HUES48 (cell line): ENCODE measurements around the gene TSEN34.
"Not testable (repeated sequence)": the region's sequence is repeated elsewhere in the genome, so short reads cannot be mapped to it uniquely, and the experiment has no call there.

Experiments
- H3K27ac ChIP-seq: one replicate; pipeline ENCODE4 v1.7.0; 2013; ENCODE audit warnings: low read depth, low read length, inconsistent platforms
- H3K27me3 ChIP-seq: 2 replicates; pipeline ENCODE4 v1.6.1; 2013; ENCODE audit warnings: mild to moderate bottlenecking, low read length; ENCODE audit not compliant: control insufficient read depth, insufficient read depth
- H3K36me3 ChIP-seq: 2 replicates; pipeline ENCODE4 v1.6.1; 2013; ENCODE audit warnings: low read length; ENCODE audit not compliant: control insufficient read depth, insufficient read depth
- H3K4me1 ChIP-seq: 2 replicates; pipeline ENCODE4 v1.6.1; 2013; ENCODE audit warnings: mild to moderate bottlenecking, low read length; ENCODE audit not compliant: control insufficient read depth, insufficient read depth
- H3K4me3 ChIP-seq: 2 replicates; pipeline ENCODE4 v1.5.1; 2013; ENCODE audit warnings: mild to moderate bottlenecking, low read depth, low read length
- H3K9ac ChIP-seq: 2 replicates; pipeline ENCODE4 v1.6.1; 2013; ENCODE audit warnings: mild to moderate bottlenecking, low read depth, low read length, moderate library complexity
- H3K9me3 ChIP-seq: 2 replicates; pipeline ENCODE4 v1.6.1; 2013; ENCODE audit warnings: low read length; ENCODE audit not compliant: control insufficient read depth, insufficient read depth

Gene TSEN34

GRCh38 chr19:54214217-54214616 is 23.1 kb downstream of the TSEN34 start:
- H3K9me3 ChIP-seq, H3K4me3 ChIP-seq, H3K27ac ChIP-seq, H3K27me3 ChIP-seq, H3K36me3 ChIP-seq, H3K9ac ChIP-seq, H3K4me1 ChIP-seq: not testable (repeated sequence)

- H3K36me3 ChIP-seq, H3K27ac ChIP-seq, H3K4me1 ChIP-seq, H3K9me3 ChIP-seq, H3K9ac ChIP-seq, H3K27me3 ChIP-seq, H3K4me3 ChIP-seq: not testable (repeated sequence)
Measured at GRCh38 chr19:54214734-54215133, 23.6 kb downstream of the TSEN34 start.

- Histone ChIP-seq H3K27ac (no peak overlapping the region), H3K27me3 (no peaks in the 10 kb centered on the region), H3K4me1 (no peaks in the 10 kb centered on the region), H3K9me3 (peaks cover 2% of the 10 kb centered on the region; the same call in 1 of the 2 replicates), H3K9ac (no peak overlapping the region), H3K4me3 (no peak overlapping the region), H3K36me3 (no peaks in the 10 kb centered on the region)
Measured at GRCh38 chr19:54216869-54217268, 25.8 kb downstream of the TSEN34 start.

GRCh38 chr19:54217517-54218247 is 26.6 kb downstream of the TSEN34 start:
- H3K36me3 ChIP-seq, H3K4me1 ChIP-seq, H3K27ac ChIP-seq, H3K4me3 ChIP-seq, H3K9ac ChIP-seq, H3K27me3 ChIP-seq, H3K9me3 ChIP-seq: not testable (repeated sequence)

GRCh38 chr19:54218259-54218658 is 27.2 kb downstream of the TSEN34 start:
- H3K4me3 ChIP-seq = no peak overlapping the region

GRCh38 chr19:54218960-54219661 is 28.0 kb downstream of the TSEN34 start:
- H3K27me3 ChIP-seq = no peaks in the 10 kb centered on the region
- H3K4me3 ChIP-seq = no peak overlapping the region
- peaks cover 2% of the 10 kb centered on the region; the same call in 1 of the 2 replicates for H3K9me3 ChIP-seq
- H3K9ac ChIP-seq = no peak overlapping the region
- H3K27ac ChIP-seq = no peak overlapping the region
- H3K4me1 ChIP-seq = no peaks in the 10 kb centered on the region
- no peaks in the 10 kb centered on the region for H3K36me3 ChIP-seq

More at GRCh38 chr19:54218259-54218658, 27.2 kb downstream of the TSEN34 start:
- Histone ChIP-seq H3K27ac (no peak overlapping the region), H3K9ac (no peak overlapping the region), H3K4me1 (no peaks in the 10 kb centered on the region), H3K9me3 (peaks cover 2% of the 10 kb centered on the region; the same call in 1 of the 2 replicates), H3K27me3 (no peaks in the 10 kb centered on the region), H3K36me3 (no peaks in the 10 kb centered on the region)

- H3K9me3 ChIP-seq, H3K4me3 ChIP-seq, H3K36me3 ChIP-seq, H3K4me1 ChIP-seq, H3K27ac ChIP-seq, H3K9ac ChIP-seq, H3K27me3 ChIP-seq: not testable (repeated sequence)
Measured at GRCh38 chr19:54219702-54220101, 28.6 kb downstream of the TSEN34 start.

- not testable (repeated sequence) for H3K9ac ChIP-seq, H3K9me3 ChIP-seq, H3K36me3 ChIP-seq, H3K4me3 ChIP-seq, H3K27me3 ChIP-seq, H3K27ac ChIP-seq, H3K4me1 ChIP-seq
Measured at GRCh38 chr19:54221947-54222346, 30.8 kb downstream of the TSEN34 start.

GRCh38 chr19:54222474-54223276 is 31.6 kb downstream of the TSEN34 start, which contains the start of gene LILRB3:
Gene LILRB3, minus strand, starts transcription at chr19:54223007. Its CDS starts 31 bp downstream, at chr19:54222976.
- not testable (repeated sequence) for H3K4me3 ChIP-seq

GRCh38 chr19:54223277-54223936 is 32.3 kb downstream of the TSEN34 start:
- H3K27me3 ChIP-seq, H3K36me3 ChIP-seq, H3K9me3 ChIP-seq, H3K9ac ChIP-seq, H3K27ac ChIP-seq, H3K4me1 ChIP-seq, H3K4me3 ChIP-seq: not testable (repeated sequence)

More at GRCh38 chr19:54222474-54223276, 31.6 kb downstream of the TSEN34 start, which contains the start of gene LILRB3:
- not testable (repeated sequence) for H3K36me3 ChIP-seq, H3K27ac ChIP-seq, H3K27me3 ChIP-seq, H3K9me3 ChIP-seq, H3K4me1 ChIP-seq, H3K9ac ChIP-seq
